Sigmoid colon (tissue), 4 donors: ENCODE data around the gene DHX16.

ENCODE experiments used
- EP300 ChIP-seq, 4 donors: sonication (generic); formaldehyde crosslinking; IDR thresholded peaks; one replicate each; pipeline ENCODE4 v1.6.1; 2017; ENCODE audit warnings: antibody characterized with exemption in 4 of 4
- POLR2AphosphoS5 ChIP-seq, 4 donors: sonication (generic); formaldehyde crosslinking; IDR thresholded peaks; one replicate each; pipeline ENCODE4 v1.6.1; 2017; ENCODE audit warnings: antibody characterized with exemption in 4 of 4
- TF ChIP-seq, protein P1 (sequence below), 4 experiments: fragments of 450-650 bp in 3 of 4; fragments of 200-600 bp in 1 of 4; IDR thresholded peaks; one replicate each; pipeline ENCODE4 v1.5.1; 2016 to 2019; ENCODE audit warnings: antibody characterized with exemption in 4 of 4, mild to moderate bottlenecking in 3 of 4, moderate library complexity in 2 of 4

DNA sequence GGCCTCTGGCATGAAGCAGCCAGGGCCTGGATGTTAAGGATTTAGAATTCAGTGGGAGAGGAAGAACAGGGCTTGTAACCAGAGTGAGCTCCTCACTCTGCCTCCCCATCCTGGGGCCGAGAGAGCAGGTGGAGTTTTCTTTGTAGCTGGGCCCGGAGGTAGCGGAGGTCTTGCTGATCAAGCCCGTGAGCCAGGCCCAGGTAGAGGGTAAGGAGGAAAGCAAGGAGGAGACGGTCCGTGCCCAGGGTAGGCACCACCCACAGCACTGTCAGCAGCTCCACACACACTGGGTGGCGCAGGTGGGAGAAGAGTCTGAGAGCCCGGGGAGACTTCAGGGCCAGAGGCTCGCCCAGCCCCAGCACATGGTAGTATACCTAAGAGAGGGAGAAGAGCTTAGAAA lies 15.8 kb upstream of the DHX16 start:
- no peak for TF ChIP-seq POLR2AphosphoS5 (IDR thresholded peaks at IDR 0.05)
- TF ChIP-seq, protein P1, sequence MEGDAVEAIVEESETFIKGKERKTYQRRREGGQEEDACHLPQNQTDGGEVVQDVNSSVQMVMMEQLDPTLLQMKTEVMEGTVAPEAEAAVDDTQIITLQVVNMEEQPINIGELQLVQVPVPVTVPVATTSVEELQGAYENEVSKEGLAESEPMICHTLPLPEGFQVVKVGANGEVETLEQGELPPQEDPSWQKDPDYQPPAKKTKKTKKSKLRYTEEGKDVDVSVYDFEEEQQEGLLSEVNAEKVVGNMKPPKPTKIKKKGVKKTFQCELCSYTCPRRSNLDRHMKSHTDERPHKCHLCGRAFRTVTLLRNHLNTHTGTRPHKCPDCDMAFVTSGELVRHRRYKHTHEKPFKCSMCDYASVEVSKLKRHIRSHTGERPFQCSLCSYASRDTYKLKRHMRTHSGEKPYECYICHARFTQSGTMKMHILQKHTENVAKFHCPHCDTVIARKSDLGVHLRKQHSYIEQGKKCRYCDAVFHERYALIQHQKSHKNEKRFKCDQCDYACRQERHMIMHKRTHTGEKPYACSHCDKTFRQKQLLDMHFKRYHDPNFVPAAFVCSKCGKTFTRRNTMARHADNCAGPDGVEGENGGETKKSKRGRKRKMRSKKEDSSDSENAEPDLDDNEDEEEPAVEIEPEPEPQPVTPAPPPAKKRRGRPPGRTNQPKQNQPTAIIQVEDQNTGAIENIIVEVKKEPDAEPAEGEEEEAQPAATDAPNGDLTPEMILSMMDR (IDR thresholded peaks at IDR 0.05): no peak
- TF ChIP-seq EP300 (IDR thresholded peaks at IDR 0.05): no peak
